HG03097 (cell line): ENCODE data around the gene RYR1.
"Not testable (repeated sequence)": the region's sequence is repeated elsewhere in the genome, so short reads cannot be mapped to it uniquely, and the experiment has no call there.

ENCODE experiments used
- ATAC-seq: cut with Tn5 transposase; IDR thresholded peaks from one replicate; pipeline ENCODE4 v1.9.1; 2021; ENCODE audit not compliant: unreplicated experiment, low FRiP score

Gene RYR1

DNA sequence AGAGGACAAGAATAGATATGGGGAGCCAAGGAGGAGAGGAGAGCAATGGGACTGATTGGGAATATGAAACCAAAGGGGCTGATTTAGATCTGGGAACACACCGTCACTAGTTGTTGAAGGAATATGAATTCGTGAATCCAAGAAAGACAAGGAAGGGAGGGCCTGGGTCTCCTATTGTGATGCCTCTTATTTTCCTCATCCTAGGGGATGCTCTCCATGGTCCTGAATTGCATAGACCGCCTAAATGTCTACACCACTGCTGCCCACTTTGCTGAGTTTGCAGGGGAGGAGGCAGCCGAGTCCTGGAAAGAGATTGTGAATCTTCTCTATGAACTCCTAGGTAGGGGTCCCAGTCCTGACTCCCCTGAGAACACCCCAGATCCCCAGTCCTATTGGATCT lies 21.5 kb downstream of the RYR1 start:
- ATAC-seq: no peak

DNA sequence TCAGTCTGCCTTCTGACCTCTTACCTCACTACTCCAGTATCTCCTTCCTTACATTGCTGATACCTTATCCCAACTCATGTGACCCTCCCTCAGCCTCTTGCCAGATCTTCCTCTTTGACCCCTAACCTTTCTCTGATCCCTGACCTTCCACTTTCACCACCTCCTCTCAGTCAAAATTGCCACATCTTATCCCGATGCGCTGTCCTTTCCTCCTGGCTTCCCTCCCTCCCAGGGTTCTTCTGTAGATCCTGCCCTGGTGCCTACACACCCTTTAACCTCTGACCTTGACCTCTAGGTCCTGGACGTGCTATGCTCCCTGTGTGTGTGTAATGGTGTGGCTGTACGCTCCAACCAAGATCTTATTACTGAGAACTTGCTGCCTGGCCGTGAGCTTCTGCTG lies 23.7 kb downstream of the RYR1 start:
- ATAC-seq: no peak

DNA sequence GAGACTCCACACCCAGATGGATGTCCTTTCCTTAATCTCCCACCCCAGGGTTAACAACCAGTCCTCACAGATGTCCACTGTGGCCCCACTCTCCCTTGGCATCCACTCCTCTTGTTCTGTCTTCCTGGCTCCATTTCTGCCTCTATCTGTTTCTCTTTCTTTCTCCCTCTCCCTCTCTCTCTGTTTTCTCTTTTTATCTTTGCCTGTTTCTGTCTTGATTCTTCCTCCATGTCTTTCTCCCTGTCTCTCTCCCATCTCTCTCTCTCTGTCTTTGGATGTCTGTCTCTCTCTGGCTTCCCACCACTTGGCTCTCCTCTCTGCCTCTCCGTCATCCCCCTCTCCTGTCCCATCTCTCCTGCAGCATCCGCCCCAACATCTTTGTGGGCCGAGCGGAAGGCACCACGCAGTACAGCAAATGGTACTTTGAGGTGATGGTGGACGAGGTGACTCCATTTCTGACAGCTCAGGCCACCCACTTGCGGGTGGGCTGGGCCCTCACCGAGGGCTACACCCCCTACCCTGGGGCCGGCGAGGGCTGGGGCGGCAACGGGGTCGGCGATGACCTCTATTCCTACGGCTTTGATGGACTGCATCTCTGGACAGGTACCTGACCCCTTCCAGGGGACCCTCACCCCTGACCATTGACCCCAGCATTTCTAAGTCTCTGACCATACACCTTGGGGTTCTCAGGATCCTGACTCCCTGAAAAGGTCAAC lies 24.4 kb downstream of the RYR1 start:
- ATAC-seq: no peak

DNA sequence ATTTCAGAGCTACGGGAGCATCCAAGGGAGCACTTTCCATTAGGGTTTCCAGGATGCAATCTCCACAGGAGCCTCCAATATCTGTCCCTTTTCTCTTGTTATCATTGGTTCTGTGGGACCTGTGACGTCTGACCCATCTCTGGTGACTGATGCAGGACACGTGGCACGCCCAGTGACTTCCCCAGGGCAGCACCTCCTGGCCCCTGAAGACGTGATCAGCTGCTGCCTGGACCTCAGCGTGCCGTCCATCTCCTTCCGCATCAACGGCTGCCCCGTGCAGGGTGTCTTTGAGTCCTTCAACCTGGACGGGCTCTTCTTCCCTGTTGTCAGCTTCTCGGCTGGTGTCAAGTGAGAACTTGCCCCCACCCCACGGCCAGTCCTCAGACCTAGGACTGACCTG lies 25.5 kb downstream of the RYR1 start:
- ATAC-seq: no peak

DNA sequence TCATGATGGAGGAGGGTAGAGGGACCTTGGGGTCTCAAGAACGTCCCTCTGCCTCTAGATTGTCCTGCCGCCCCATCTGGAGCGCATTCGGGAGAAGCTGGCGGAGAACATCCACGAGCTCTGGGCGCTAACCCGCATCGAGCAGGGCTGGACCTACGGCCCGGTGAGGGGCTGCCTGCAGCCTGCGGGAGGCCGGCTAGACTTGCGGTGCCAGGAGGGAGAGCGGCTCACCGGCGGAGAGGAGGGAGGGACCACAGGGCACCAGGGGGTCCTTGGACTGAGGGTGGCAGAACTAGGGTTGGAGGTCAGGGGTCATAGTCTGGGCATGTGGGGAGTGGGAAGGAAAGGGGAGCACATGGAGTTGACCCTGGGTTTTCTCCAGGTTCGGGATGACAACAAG lies 29.9 kb downstream of the RYR1 start:
- ATAC-seq: no peak

DNA sequence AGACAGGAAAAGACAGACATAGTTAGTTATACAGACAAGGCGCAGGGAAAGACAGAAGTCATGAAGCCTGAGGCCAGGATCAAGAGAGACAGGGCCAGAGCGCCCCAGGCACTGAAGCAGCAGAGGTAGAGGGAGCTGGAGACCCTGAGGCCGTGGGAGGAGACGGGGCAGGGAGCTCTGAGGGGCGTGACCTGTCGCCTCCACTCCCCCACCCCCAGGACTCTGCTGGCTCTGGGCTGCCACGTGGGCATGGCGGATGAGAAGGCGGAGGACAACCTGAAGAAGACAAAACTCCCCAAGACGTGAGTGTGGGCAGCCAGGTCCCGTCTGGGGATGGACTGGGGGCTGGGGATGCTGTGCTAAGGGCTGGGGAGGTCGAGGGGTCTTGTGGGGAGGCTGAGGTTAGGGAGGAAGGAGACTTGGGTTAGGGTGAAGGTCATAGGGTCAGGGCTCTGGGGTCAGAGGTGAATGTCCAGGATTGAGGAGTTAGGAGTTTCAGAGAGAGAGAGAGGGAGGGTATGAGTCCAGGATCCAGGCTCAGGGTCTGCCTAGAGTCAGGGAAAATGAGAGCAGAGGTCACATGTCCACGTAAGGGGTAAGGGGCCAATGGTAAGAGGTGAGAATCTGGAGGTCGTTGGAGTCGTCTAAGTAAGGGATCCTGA lies 31.1 kb downstream of the RYR1 start:
- ATAC-seq: no peak

DNA sequence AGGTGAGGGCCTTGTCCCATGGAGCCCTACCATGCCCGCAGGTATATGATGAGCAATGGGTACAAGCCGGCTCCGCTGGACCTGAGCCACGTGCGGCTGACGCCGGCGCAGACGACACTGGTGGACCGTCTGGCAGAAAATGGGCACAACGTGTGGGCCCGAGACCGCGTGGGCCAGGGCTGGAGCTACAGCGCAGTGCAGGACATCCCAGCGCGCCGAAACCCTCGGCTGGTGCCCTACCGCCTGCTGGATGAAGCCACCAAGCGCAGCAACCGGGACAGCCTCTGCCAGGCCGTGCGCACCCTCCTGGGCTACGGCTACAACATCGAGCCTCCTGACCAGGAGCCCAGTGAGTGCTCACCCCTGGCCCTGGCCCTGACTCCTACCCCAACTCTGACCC lies 32.6 kb downstream of the RYR1 start:
- no peak for ATAC-seq

DNA sequence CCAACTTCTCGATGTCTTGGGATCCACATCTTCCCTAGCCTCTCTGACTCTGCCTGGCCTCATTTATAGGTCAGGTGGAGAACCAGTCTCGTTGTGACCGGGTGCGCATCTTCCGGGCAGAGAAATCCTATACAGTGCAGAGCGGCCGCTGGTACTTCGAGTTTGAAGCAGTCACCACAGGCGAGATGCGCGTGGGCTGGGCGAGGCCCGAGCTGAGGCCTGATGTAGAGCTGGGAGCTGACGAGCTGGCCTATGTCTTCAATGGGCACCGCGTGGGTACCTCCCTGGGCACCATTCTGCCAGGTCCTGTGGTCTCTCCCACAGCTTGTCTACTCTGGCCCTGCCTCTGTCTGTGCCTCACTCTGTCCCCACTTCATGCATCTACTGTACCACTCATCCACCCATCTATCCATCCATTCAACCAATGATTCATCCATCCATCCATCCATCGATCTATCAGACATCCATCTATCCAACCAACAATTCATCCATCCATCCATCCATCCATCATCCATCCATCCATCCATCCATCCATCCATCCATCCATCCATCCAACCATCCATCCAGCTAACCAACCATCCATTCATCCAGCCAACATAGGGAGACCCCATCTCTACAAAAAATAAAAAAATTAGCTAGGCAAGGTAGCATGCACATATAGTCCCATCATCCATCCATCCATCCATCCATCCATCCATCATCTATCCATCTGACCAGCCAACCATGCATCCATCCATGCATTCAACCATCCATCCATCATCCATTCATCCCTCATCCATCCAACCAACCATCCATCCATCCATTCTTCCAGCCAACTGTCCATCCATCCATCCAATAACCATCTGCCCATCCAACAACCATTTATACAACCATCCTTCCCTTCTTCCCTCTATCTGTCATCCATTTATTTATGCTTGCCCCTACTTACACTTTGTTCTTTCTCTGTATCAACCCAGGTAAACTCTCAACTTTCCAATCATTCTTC lies 34.3 kb downstream of the RYR1 start:
- no peak for ATAC-seq

DNA sequence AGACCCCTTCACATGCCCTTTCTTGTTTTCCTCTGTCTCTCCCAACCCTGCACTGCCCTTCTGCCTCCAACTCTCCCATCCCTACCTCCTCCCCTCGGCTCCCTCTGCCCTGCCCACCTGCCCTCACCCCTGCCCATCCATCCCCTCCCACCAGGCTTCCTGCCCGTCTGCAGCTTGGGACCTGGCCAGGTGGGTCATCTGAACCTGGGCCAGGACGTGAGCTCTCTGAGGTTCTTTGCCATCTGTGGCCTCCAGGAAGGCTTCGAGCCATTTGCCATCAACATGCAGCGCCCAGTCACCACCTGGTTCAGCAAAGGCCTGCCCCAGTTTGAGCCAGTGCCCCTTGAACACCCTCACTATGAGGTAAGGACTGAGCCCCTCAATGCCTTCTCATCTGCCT lies 35.7 kb downstream of the RYR1 start:
- ATAC-seq: no peak

DNA sequence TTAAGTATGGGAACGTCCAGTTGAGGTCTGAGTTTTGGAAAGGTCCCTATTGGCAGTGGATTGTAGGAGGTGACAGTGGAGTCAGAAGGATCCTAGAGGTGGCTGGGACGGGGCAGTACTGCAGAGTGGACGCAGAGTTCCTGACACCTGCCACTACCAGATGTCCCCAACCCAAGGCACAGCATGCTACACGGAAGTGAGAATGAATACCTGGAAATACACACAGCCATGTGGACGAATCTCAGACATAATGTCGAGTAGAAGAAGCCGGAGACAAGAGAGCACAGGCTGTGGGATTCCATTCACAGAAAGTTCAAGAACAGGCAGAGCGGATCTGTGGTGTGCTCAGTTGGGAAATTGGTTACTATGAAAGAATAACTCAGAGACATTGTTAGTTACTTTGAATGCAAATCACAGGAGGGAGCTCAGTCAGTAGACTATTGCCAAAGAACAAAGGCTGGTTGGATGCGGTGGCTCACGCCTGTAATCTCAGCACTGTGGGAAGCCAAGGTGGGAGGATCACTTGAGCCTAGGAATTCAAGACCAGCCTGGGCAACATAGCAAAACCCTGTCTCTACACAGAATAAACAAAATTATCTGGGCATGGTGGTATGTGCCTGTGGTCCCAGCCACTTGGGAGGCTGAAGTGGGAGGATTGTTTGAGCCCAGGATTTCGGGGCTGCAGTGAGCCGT lies 37.4 kb downstream of the RYR1 start:
- no peak for ATAC-seq

DNA sequence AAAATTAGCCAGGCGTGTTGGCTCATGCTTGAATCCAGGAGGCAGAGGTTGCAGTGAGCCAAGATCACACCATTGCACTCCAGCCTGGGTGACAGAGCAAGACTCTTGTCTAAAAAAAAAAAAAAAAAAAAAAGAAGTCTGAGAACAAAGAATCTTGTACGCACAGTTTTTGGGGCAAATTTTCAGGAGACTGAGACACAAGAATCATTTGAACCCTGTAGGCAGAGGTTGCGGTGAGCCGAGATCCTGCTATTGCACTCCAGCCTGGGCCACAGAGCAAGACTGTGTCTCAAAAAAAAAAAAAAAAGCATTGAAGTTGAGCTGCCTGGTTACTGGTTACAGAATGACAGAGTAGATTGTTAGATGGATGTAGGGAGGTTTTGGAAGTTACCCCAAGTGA lies 39.2 kb downstream of the RYR1 start:
- not testable (repeated sequence) for ATAC-seq

DNA sequence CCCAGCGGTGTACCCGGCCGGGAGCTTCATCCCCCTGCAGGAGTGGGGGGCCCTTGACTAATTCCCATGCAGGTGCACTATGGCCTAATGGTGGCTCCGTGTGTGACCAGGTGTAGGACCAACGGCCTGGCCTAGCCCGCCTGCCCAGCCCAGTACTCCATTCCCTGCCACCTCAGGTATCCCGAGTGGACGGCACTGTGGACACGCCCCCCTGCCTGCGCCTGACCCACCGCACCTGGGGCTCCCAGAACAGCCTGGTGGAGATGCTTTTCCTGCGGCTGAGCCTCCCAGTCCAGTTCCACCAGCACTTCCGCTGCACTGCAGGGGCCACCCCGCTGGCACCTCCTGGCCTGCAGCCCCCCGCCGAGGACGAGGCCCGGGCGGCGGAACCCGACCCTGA lies 39.7 kb downstream of the RYR1 start:
- ATAC-seq: no peak

DNA sequence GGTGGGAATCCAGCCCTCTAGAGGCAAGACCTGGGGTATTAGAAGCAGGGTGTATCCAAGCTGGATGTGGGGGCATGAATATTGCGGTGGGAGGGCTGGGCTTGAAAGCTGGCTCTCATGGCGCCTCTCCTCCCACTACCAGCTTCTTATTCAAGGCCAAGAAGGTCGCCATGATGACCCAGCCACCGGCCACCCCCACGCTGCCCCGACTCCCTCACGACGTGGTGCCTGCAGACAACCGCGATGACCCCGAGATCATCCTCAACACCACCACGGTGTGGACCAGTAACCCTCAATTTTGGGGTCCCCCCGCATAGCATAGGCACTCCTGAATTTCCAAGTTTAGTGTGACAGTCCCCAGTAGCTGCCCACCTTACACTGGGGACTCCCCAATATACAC lies 41.7 kb downstream of the RYR1 start:
- no peak for ATAC-seq

DNA sequence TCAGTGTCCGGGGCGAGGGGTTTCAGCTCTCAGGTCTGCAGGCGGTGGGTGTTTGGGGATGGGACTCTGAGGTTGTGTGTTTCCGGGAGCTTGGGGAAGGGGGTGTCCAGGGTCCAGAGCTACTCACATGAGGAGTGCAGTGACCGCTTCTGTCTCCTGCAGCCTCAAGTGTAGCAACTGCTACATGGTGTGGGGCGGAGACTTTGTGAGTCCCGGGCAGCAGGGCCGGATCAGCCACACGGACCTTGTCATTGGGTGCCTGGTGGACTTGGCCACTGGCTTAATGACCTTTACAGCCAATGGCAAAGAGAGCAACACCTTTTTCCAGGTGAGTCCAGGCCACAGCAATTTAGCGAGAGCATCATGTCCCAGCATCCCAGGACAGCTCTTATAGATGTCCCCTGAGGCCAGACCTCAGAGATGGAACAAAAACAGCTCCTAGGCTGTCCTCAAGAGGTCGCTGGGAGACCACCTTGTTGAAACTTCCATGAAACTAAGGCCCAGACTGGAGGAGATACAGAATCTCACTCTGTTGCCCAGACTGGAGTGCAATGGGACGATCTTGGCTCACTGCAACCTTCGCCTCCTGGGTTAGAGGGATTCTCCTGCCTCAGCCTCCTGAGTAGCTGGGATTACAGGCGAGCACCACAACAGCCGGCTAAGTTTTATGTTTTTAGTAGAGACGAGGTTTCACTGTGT lies 44.9 kb downstream of the RYR1 start:
- ATAC-seq: no peak

DNA sequence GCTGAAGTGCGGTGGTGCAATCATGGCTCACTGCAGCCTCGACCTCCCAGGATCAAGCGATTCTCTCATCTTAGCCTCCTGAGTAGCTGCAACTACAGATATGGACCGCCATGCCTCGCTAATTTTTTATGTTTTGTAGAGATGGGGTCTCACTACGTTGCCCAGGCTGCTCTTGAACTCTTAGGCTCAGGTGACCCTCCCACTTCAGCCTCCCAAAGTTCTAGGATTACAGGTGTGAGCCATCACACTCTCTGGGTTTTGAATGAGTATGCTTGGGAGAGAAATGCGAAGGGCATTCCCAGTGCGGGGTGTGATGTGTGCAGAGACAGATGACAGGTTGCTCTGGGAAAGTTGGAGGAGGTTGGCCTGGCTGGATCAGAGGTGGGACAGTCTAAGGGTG lies 49.0 kb downstream of the RYR1 start:
- ATAC-seq: no peak

DNA sequence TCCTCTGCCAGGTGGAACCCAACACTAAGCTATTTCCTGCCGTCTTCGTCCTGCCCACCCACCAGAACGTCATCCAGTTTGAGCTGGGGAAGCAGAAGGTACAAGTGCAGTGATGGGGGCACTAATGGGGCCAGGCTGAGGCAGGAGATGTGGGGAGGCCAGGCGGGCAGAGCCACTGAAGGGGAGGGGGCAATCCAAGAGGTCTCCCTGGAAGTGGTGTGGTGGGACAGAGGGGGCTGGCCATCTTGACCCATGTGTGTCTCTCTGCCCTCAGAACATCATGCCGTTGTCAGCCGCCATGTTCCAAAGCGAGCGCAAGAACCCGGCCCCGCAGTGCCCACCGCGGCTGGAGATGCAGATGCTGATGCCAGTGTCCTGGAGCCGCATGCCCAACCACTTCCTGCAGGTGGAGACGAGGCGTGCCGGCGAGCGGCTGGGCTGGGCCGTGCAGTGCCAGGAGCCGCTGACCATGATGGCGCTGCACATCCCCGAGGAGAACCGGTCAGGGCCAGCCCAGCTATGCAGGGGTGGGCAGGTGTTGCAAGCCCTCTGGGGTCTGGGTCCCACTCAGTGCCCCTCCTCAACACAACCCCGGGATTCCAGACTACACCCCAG lies 49.6 kb downstream of the RYR1 start:
- no peak for ATAC-seq

DNA sequence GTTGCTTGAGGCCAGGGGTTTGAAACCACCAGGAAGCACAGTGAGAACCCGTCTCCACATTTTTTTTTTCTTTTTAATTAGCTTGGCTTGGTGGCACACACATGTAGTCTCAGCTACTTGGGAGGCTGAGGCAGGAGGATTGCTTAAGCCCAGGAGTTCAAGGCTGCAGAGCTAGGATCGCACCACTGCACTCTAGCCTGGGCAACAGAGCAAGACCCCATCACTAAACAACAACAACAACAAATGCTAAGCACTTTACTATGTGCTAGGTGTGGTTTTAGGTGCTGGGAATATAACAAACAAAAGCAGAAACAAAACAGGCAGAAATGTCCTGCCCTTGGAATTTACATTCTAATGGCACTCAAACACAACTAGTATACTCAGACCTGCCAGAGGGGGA lies 51.3 kb downstream of the RYR1 start:
- ATAC-seq: no peak

DNA sequence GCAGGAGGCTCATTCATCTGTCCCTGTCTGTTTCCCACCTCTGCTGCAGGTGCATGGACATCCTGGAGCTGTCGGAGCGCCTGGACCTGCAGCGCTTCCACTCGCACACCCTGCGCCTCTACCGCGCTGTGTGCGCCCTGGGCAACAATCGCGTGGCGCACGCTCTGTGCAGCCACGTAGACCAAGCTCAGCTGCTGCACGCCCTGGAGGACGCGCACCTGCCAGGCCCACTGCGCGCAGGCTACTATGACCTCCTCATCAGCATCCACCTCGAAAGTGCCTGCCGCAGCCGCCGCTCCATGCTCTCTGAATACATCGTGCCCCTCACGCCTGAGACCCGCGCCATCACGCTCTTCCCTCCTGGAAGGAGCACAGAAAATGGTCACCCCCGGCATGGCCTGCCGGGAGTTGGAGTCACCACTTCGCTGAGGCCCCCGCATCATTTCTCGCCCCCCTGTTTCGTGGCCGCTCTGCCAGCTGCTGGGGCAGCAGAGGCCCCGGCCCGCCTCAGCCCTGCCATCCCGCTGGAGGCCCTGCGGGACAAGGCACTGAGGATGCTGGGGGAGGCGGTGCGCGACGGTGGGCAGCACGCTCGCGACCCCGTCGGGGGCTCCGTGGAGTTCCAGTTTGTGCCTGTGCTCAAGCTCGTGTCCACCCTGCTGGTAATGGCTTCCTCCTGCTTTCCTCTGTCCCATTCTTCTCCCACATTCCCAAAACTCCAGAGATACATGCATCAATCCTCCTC lies 52.2 kb downstream of the RYR1 start:
- ATAC-seq: no peak

DNA sequence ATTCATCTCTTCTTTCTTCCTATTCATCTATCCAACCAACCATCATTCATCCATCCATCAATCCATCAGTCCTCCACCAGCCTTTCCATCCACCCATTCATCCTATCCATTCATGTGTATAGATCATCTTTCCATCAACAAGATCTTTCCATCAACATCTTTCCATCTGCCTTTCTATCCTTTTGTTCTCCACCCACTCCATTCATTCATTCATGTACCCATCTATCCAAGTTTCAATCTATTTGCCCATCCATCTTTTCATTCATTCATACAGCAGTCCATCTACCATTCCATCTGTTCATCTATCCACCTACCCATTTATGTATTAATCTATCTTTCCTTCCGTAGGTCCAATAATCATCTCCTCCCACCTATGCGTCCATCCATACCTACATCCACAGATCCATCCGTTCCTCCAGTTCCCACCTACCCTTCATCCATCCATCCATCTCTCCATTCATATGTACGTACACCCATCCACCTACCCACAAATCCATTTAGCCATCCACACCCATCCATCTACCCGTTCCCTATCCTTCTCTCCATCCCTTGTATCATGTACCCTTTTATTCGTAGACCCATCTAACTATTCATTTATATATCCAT lies 53.3 kb downstream of the RYR1 start:
- no peak for ATAC-seq
